Peyer's patch (tissue), 4 donors: ENCODE measurements around the gene TLR1.
"Not testable (repeated sequence)": the region's sequence is repeated elsewhere in the genome, so short reads cannot be mapped to it uniquely, and the experiment has no call there.

Experiments
- CTCF ChIP-seq, 6 experiments: fragments of 450-650 bp in 4 of 6; fragments of 200-600 bp in 2 of 6; sonication (generic) in 1 of 6; IDR thresholded peaks; one replicate each; pipeline ENCODE4 v1.5.1; 2017 to 2019; ENCODE audit warnings: antibody characterized with exemption in 6 of 6, mild to moderate bottlenecking in 3 of 6, moderate library complexity in 1 of 6
- POLR2A ChIP-seq, 2 donors: fragments of 450-650 bp; IDR thresholded peaks; one replicate each; pipeline ENCODE4 v1.5.1; 2017; ENCODE audit warnings: antibody characterized with exemption in 2 of 2, mild to moderate bottlenecking in 2 of 2, moderate library complexity in 2 of 2

- not testable (repeated sequence) for TF ChIP-seq POLR2A, CTCF (IDR thresholded peaks at IDR 0.05)
Measured at GRCh38 chr4:38766940-38767339, 37.7 kb downstream of the TLR1 start.
